ENCODE measurements around the gene HBB. TPM values are rescaled to one million over a fixed set of nuclear protein-coding genes. Genes with fewer than 3 reads are reported as not detected.
"Not testable (repeated sequence)": the region's sequence is repeated elsewhere in the genome, so short reads cannot be mapped to it uniquely, and the experiment has no call there.

Gene HBB
- total RNA-seq, 1 donor from 2014 or later = not detected

DNA sequence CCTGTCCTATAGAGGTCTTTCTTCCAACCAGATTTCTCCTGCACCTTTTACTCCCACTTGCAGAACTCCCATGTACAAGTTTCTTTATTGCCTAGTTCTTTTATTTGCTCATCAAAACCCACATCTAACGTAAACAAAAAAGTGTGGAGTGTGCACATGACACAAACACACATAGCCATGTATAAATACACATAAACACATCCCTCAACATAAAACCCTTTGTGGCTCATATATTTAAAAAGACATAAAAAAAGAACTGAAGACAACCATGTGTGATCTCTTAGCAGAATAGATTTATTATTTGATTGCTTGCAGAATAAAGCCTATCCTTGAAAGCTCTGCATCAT, 26.0 kb upstream of the HBB start:
- peaks cover 18% of the 10 kb centered on the region for H3K27me3 Mint-ChIP-seq (ENCODE audit: low read depth)
- DNase-seq (ENCODE audit: low spot score) = no peak
- H3K27ac Mint-ChIP-seq (ENCODE audit: unreplicated experiment) = no peak overlapping the region
- H3K36me3 Mint-ChIP-seq (ENCODE audit: low read depth) = no peaks in the 10 kb centered on the region
- no peaks in the 10 kb centered on the region for H3K9me3 Mint-ChIP-seq (ENCODE audit: low read depth)
- H3K4me3 Mint-ChIP-seq (ENCODE audit: unreplicated experiment) = no peak overlapping the region
- TF ChIP-seq CTCF (IDR thresholded peaks at IDR 0.05) = no peak
- no peaks in the 10 kb centered on the region for H3K4me1 Mint-ChIP-seq (ENCODE audit: low read depth)

- DNase-seq (ENCODE audit: low spot score) = no peak
- Mint-ChIP-seq H3K4me3 (ENCODE audit: unreplicated experiment) (no peak overlapping the region), H3K4me1 (ENCODE audit: low read depth) (no peaks in the 10 kb centered on the region), H3K36me3 (ENCODE audit: low read depth) (no peaks in the 10 kb centered on the region), H3K9me3 (ENCODE audit: low read depth) (no peaks in the 10 kb centered on the region), H3K27me3 (ENCODE audit: low read depth) (peaks cover 17% of the 10 kb centered on the region), H3K27ac (ENCODE audit: unreplicated experiment) (no peak overlapping the region)
- TF ChIP-seq CTCF (IDR thresholded peaks at IDR 0.05) = no peak
Measured at GRCh38 chr11:5252192-5252918, 25.5 kb upstream of the HBB start.

DNA sequence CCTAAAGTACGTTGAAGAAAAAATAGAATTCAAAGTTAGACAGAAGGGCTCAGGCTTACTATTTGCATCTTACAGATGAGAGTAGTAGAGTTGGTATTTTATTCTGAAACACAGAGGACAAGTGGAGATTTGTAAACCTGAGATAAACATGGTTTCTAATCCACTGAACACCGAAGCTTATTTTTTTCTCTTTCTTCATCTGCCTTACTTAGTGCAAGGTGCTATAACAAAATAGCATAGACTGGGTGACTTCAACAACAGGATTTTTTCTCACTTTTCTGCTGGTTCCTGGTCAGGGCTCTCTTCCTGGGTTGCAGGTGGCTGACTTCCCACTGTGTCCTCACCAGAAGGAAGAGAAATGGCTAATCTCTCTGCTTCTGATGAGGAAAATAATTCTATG, 24.9 kb upstream of the HBB start:
- H3K27ac Mint-ChIP-seq (ENCODE audit: unreplicated experiment) = no peak overlapping the region
- H3K36me3 Mint-ChIP-seq (ENCODE audit: low read depth) = no peaks in the 10 kb centered on the region
- H3K9me3 Mint-ChIP-seq (ENCODE audit: low read depth) = no peaks in the 10 kb centered on the region
- no peak for TF ChIP-seq CTCF (IDR thresholded peaks at IDR 0.05)
- H3K27me3 Mint-ChIP-seq (ENCODE audit: low read depth) = peaks cover 17% of the 10 kb centered on the region
- H3K4me1 Mint-ChIP-seq (ENCODE audit: low read depth) = no peaks in the 10 kb centered on the region
- no peak overlapping the region for H3K4me3 Mint-ChIP-seq (ENCODE audit: unreplicated experiment)
- no peak for DNase-seq (ENCODE audit: low spot score)

- H3K9me3 Mint-ChIP-seq (ENCODE audit: low read depth) = no peaks in the 10 kb centered on the region
- no peak overlapping the region for H3K27ac Mint-ChIP-seq (ENCODE audit: unreplicated experiment)
- no peaks in the 10 kb centered on the region for H3K36me3 Mint-ChIP-seq (ENCODE audit: low read depth)
- H3K4me3 Mint-ChIP-seq (ENCODE audit: unreplicated experiment) = no peak overlapping the region
- peaks cover 23% of the 10 kb centered on the region for H3K27me3 Mint-ChIP-seq (ENCODE audit: low read depth)
- no peaks in the 10 kb centered on the region for H3K4me1 Mint-ChIP-seq (ENCODE audit: low read depth)
- no peak for DNase-seq (ENCODE audit: low spot score)
- TF ChIP-seq CTCF (IDR thresholded peaks at IDR 0.05) = no peak
Measured at GRCh38 chr11:5250543-5251204, 23.8 kb upstream of the HBB start.

DNA sequence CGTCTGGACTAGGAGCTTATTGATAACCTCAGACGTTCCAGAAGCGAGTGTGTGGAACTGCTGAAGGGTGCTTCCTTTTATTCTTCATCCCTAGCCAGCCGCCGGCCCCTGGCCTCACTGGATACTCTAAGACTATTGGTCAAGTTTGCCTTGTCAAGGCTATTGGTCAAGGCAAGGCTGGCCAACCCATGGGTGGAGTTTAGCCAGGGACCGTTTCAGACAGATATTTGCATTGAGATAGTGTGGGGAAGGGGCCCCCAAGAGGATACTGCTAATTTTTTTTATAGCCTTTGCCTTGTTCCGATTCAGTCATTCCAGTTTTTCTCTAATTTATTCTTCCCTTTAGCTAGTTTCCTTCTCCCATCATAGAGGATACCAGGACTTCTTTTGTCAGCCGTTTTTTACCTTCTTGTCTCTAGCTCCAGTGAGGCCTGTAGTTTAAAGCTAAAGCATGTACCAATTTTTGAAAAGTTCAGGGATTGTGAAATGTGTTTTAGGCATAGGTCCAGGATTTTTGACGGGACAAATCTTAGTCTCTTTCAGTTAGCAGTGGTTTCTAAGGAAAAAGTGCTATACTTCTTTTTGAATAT, 23.0 kb upstream of the HBB start, which contains the start of gene HBG1:
TSS of gene HBG1 (minus strand) at position 51 of the 590 bp plus-strand sequence. CDS start 53 bp downstream, outside the sequence.
- H3K4me1 Mint-ChIP-seq (ENCODE audit: low read depth); H3K4me3 Mint-ChIP-seq (ENCODE audit: unreplicated experiment); H3K36me3 Mint-ChIP-seq (ENCODE audit: low read depth); H3K9me3 Mint-ChIP-seq (ENCODE audit: low read depth); H3K27ac Mint-ChIP-seq (ENCODE audit: unreplicated experiment); DNase-seq (ENCODE audit: low spot score): not testable (repeated sequence)
- peaks cover 26% of the 10 kb centered on the region for H3K27me3 Mint-ChIP-seq (ENCODE audit: low read depth)

DNA sequence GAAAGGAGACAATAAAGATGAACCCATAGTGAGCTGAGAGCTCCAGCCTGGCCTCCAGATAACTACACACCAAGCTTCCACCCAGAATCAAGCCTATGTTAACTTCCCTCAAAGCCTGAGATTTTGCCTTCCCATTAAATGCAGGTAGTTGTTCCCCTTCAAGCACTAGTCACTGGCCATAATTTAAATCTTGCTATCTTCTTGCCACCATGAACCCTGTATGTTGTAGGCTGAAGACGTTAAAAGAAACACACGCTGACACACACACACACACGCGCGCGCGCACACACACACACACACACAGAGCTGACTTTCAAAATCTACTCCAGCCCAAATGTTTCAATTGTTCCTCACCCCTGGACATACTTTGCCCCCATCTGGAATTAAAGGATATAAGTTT, 21.6 kb upstream of the HBB start:
- not testable (repeated sequence) for H3K9me3 Mint-ChIP-seq (ENCODE audit: low read depth); H3K36me3 Mint-ChIP-seq (ENCODE audit: low read depth); H3K4me3 Mint-ChIP-seq (ENCODE audit: unreplicated experiment); H3K4me1 Mint-ChIP-seq (ENCODE audit: low read depth); H3K27ac Mint-ChIP-seq (ENCODE audit: unreplicated experiment); DNase-seq (ENCODE audit: low spot score)
- peaks cover 26% of the 10 kb centered on the region for H3K27me3 Mint-ChIP-seq (ENCODE audit: low read depth)

Measured in chondrocyte (in vitro differentiated cells).